ENCODE measurements around the gene TRIML2. TPM values are rescaled to one million over a fixed set of nuclear protein-coding genes. Genes with fewer than 3 reads are reported as not detected.

TRIML2 gene
- polyA plus RNA-seq, 1 donor from 2014 or later = not detected

- Histone ChIP-seq H2AFZ (ENCODE audit: low read depth, low read length) (no peak overlapping the region), H4K20me1 (ENCODE audit: insufficient read depth) (no peaks in the 10 kb centered on the region)
These were observed 66.2 kb downstream of the TRIML2 start for GRCh38 chr4:188043154-188043553.

GRCh38 chr4:188042191-188042590 lies 67.2 kb downstream of the TRIML2 start:
- TF ChIP-seq SMC3 (conservative IDR thresholded peaks at IDR 0.05; ENCODE audit: poor library complexity) (no peak), TAF1 (IDR thresholded peaks at IDR 0.05; ENCODE audit: low read depth) (no peak), EZH2 (IDR thresholded peaks at IDR 0.05; ENCODE audit: borderline replicate concordance, insufficient read depth, low read length, poor library complexity, severe bottlenecking) (no peak), RAD21 (conservative IDR thresholded peaks at IDR 0.05) (no peak)
- no peaks in the 10 kb centered on the region for H4K20me1 ChIP-seq (ENCODE audit: insufficient read depth)
- H3K4me2 ChIP-seq (ENCODE audit: low read length) = no peak overlapping the region
- H3K27ac ChIP-seq (ENCODE audit: low read length) = no peak overlapping the region
- no peaks in the 10 kb centered on the region for H3K27me3 ChIP-seq (ENCODE audit: insufficient read depth, low read depth, low read length)
- H3K9me2 ChIP-seq (ENCODE audit: insufficient read depth, low read length) = no peaks in the 10 kb centered on the region
- no peaks in the 10 kb centered on the region for H3K79me2 ChIP-seq (replicated peaks; ENCODE audit: insufficient read depth, low read length)
- H2AFZ ChIP-seq (ENCODE audit: low read depth, low read length) = no peak overlapping the region
- no peaks in the 10 kb centered on the region for H3K36me3 ChIP-seq (ENCODE audit: insufficient read depth, low read length)
- no peaks in the 10 kb centered on the region for H3F3A ChIP-seq (ENCODE audit: insufficient read depth, low read length, poor library complexity, severe bottlenecking)
- no peak overlapping the region for H3K9ac ChIP-seq (ENCODE audit: low read length)
- no peaks in the 10 kb centered on the region for H3K9me3 ChIP-seq (ENCODE audit: low read length)
- no peak overlapping the region for H3K4me3 ChIP-seq (ENCODE audit: low read length)

More at GRCh38 chr4:188043154-188043553, 66.2 kb downstream of the TRIML2 start:
- no peak overlapping the region for H3K27ac ChIP-seq (ENCODE audit: low read length)
- H3K4me3 ChIP-seq (ENCODE audit: low read length) = no peak overlapping the region
- no peak overlapping the region for H3K9ac ChIP-seq (ENCODE audit: low read length)
- H3F3A ChIP-seq (ENCODE audit: insufficient read depth, low read length, poor library complexity, severe bottlenecking) = no peaks in the 10 kb centered on the region
- H3K36me3 ChIP-seq (ENCODE audit: insufficient read depth, low read length) = no peaks in the 10 kb centered on the region
- H3K79me2 ChIP-seq (replicated peaks; ENCODE audit: insufficient read depth, low read length) = no peaks in the 10 kb centered on the region
- no peaks in the 10 kb centered on the region for H3K9me3 ChIP-seq (ENCODE audit: low read length)
- no peaks in the 10 kb centered on the region for H3K27me3 ChIP-seq (ENCODE audit: insufficient read depth, low read depth, low read length)
- H3K4me2 ChIP-seq (ENCODE audit: low read length) = no peak overlapping the region
- TF ChIP-seq CTCF (IDR thresholded peaks at IDR 0.05; ENCODE audit: poor library complexity, severe bottlenecking) = no peak
- no peak for TF ChIP-seq TAF1 (IDR thresholded peaks at IDR 0.05; ENCODE audit: low read depth)
- no peak for TF ChIP-seq EP300 (conservative IDR thresholded peaks at IDR 0.05; ENCODE audit: poor library complexity, severe bottlenecking)
- no peak for TF ChIP-seq RAD21 (conservative IDR thresholded peaks at IDR 0.05)
- TF ChIP-seq EZH2 (IDR thresholded peaks at IDR 0.05; ENCODE audit: borderline replicate concordance, insufficient read depth, low read length, poor library complexity, severe bottlenecking) = no peak
- TF ChIP-seq MXI1 (conservative IDR thresholded peaks at IDR 0.05; ENCODE audit: poor library complexity, severe bottlenecking) = no peak
- no peak for TF ChIP-seq POLR2AphosphoS5 (IDR thresholded peaks at IDR 0.05)
- no peak for TF ChIP-seq SMC3 (conservative IDR thresholded peaks at IDR 0.05; ENCODE audit: poor library complexity)
- TF ChIP-seq REST (IDR thresholded peaks at IDR 0.05; ENCODE audit: borderline replicate concordance) = no peak
- H3K9me2 ChIP-seq (ENCODE audit: insufficient read depth, low read length) = no peaks in the 10 kb centered on the region

Data from neural cell (in vitro differentiated cells).